Tibial artery (tissue), 4 donors: ENCODE results near the gene TREML1.

Experiments
- DNase-seq, 2 donors: peaks; one replicate each; pipeline ENCODE4 v3.0.0-alpha.2; 2019
- H3K27ac ChIP-seq, 2 donors: fragments of 200-600 bp; sonication (generic) in 1 of 2; 1 replicate in 1 of 2; 2 replicates in 1 of 2; pipeline ENCODE4 v1.5.1; 2018 to 2019; ENCODE audit warnings: mild to moderate bottlenecking in 1 of 2
- H3K27me3 ChIP-seq, 2 donors: fragments of 200-600 bp; sonication (generic) in 1 of 2; one replicate each; pipeline versions ENCODE4 v1.5.1 to v1.6.0; 2016 to 2019
- H3K36me3 ChIP-seq, 3 donors: fragments of 200-600 bp; sonication (generic) in 2 of 3; one replicate each; pipeline ENCODE4 v1.5.1; 2016 to 2019; ENCODE audit warnings: mild to moderate bottlenecking in 2 of 3
- H3K4me1 ChIP-seq, 4 donors: fragments of 200-600 bp; sonication (generic) in 2 of 4; 1 replicate in 3 of 4; 2 replicates in 1 of 4; pipeline ENCODE4 v1.5.1; 2016 to 2019
- H3K4me3 ChIP-seq, 2 donors: fragments of 200-600 bp; sonication (generic) in 1 of 2; 1 replicate in 1 of 2; 2 replicates in 1 of 2; pipeline ENCODE4 v1.5.1; 2018 to 2019; ENCODE audit warnings: mild to moderate bottlenecking in 2 of 2
- H3K9me3 ChIP-seq, 3 donors: fragments of 200-600 bp; sonication (generic) in 1 of 3; one replicate each; pipeline ENCODE4 v1.5.1; 2016 to 2019
- CTCF ChIP-seq, 2 experiments: fragments of 200-600 bp in 1 of 2; fragments of 450-650 bp in 1 of 2; IDR thresholded peaks; one replicate each; pipeline ENCODE4 v1.5.1; 2017 to 2019; ENCODE audit warnings: antibody characterized with exemption in 2 of 2, mild to moderate bottlenecking in 1 of 2, moderate library complexity in 1 of 2
- intact Hi-C: fragments of 100-400 bp; cut with DNase I; formaldehyde crosslinking; loops from one replicate; pipeline ENCODE4 v1.15.0; 2023; ENCODE audit warnings: low total_unique reads

TREML1 gene

GRCh38 chr6:41176189-41176588 is 22.0 kb upstream of the TREML1 start:
- TF ChIP-seq CTCF (IDR thresholded peaks at IDR 0.05), result no peak
- no peak overlapping the region for H3K4me3 ChIP-seq
- H3K4me1 ChIP-seq, result no peaks in the 10 kb centered on the region
- DNase-seq, result no peak
- no peaks in the 10 kb centered on the region for H3K36me3 ChIP-seq
- H3K9me3 ChIP-seq, result no peaks in the 10 kb centered on the region
- no peak overlapping the region for H3K27ac ChIP-seq
- H3K27me3 ChIP-seq, result peaks cover 0 to 8% of the 10 kb centered on the region in 2 donors
- intact Hi-C loops, result no loop called here

GRCh38 chr6:41175084-41175483 is 20.9 kb upstream of the TREML1 start:
- no peaks in the 10 kb centered on the region for H3K36me3 ChIP-seq
- H3K4me3 ChIP-seq, result no peak overlapping the region
- H3K9me3 ChIP-seq, result no peaks in the 10 kb centered on the region
- no peak for DNase-seq
- TF ChIP-seq CTCF (IDR thresholded peaks at IDR 0.05), result no peak
- H3K27ac ChIP-seq, result no peak overlapping the region
- peaks cover 0 to 3% of the 10 kb centered on the region in 2 donors for H3K27me3 ChIP-seq
- intact Hi-C loops, result no loop called here
- no peaks in the 10 kb centered on the region for H3K4me1 ChIP-seq

- no peaks in the 10 kb centered on the region for H3K36me3 ChIP-seq
- no peak for TF ChIP-seq CTCF (IDR thresholded peaks at IDR 0.05)
- no peak for DNase-seq
- H3K27ac ChIP-seq, result no peak overlapping the region
- no peak overlapping the region for H3K4me3 ChIP-seq
- intact Hi-C loops, result no loop called here
- H3K27me3 ChIP-seq, result peaks cover 0 to 3% of the 10 kb centered on the region in 2 donors
- H3K4me1 ChIP-seq, result no peaks in the 10 kb centered on the region
- H3K9me3 ChIP-seq, result no peaks in the 10 kb centered on the region
Observed at GRCh38 chr6:41174610-41175009, 20.5 kb upstream of the TREML1 start.

GRCh38 chr6:41171908-41172307 is 17.8 kb upstream of the TREML1 start:
- intact Hi-C loops, result no loop called here
- Histone ChIP-seq H3K4me1 (no peaks in the 10 kb centered on the region), H3K4me3 (no peak overlapping the region), H3K27ac (no peak overlapping the region), H3K9me3 (no peaks in the 10 kb centered on the region), H3K36me3 (no peaks in the 10 kb centered on the region), H3K27me3 (no peaks in the 10 kb centered on the region)
- no peak for DNase-seq
- no peak for TF ChIP-seq CTCF (IDR thresholded peaks at IDR 0.05)

- H3K4me1 ChIP-seq, result no peaks in the 10 kb centered on the region
- no peaks in the 10 kb centered on the region for H3K9me3 ChIP-seq
- H3K27ac ChIP-seq, result no peak overlapping the region
- H3K36me3 ChIP-seq, result no peaks in the 10 kb centered on the region
- no peak overlapping the region for H3K4me3 ChIP-seq
- no peak for DNase-seq
- intact Hi-C loops, result no loop called here
- H3K27me3 ChIP-seq, result no peaks in the 10 kb centered on the region
- TF ChIP-seq CTCF (IDR thresholded peaks at IDR 0.05), result no peak
Observed at GRCh38 chr6:41170547-41171160, 16.5 kb upstream of the TREML1 start.
